LNCAP (cell line): ENCODE data around the gene SLC38A5.
"Not testable (repeated sequence)": the region's sequence is repeated elsewhere in the genome, so short reads cannot be mapped to it uniquely, and the experiment has no call there.

ENCODE experiments used
- TF ChIP-seq, protein P1 (sequence below): fragments of 450-650 bp; IDR thresholded peaks from 2 replicates; pipeline ENCODE4 v1.5.1; 2017; ENCODE audit warnings: mild to moderate bottlenecking

SLC38A5 gene

DNA sequence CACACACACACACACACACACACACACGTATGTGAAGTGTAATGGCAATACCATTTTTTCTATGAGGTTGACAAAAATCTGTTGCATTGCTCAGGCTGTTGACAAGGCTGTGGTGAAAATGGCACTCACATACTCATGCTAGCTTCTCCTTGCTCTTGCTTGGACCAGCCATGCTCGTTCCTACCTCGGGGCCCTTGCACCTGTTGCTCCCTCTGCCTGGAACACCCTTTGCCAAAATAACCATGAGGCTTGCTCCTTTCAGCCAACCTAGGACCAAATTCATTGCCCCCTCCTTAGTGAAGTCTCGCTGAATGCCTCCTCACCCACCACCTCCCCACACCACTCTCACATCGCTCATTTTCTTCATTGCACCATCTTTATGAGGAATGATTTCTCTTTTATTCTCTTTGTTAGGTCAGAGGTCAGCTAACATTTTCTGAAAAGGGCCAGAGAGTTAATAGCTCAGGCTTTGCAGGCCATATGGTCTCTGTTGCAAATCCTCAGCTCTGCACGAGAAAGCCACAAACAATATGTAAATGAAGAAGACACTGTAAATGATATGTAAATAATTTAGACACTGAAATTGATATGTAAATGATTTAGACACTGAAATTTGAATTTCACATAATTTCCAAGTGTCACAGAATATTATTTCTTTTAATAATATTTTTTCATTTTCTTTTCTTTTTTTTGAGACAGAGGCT, 13.3 kb downstream of the SLC38A5 start:
- TF ChIP-seq, protein P1, sequence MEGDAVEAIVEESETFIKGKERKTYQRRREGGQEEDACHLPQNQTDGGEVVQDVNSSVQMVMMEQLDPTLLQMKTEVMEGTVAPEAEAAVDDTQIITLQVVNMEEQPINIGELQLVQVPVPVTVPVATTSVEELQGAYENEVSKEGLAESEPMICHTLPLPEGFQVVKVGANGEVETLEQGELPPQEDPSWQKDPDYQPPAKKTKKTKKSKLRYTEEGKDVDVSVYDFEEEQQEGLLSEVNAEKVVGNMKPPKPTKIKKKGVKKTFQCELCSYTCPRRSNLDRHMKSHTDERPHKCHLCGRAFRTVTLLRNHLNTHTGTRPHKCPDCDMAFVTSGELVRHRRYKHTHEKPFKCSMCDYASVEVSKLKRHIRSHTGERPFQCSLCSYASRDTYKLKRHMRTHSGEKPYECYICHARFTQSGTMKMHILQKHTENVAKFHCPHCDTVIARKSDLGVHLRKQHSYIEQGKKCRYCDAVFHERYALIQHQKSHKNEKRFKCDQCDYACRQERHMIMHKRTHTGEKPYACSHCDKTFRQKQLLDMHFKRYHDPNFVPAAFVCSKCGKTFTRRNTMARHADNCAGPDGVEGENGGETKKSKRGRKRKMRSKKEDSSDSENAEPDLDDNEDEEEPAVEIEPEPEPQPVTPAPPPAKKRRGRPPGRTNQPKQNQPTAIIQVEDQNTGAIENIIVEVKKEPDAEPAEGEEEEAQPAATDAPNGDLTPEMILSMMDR = no peak

DNA sequence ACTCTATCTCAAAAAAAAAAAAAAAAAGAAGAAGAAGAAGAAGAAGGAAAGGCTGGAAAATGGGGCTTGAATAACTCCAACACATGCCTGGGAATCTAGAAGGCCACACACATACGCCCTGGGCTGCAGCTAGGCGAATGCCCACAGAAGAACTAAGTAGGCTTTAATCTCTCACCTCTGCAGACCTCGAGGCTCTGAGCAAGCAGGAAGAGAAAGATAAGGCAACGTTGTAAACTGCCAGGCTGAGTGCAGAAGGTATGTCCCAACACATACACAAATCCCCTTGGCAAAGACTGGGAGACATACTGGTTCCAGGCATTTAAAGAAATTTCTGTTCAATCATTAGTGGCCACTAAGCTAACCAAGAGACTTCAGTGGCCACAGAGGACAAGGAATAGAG, 18.4 kb downstream of the SLC38A5 start:
- TF ChIP-seq, protein P1 = no peak

DNA sequence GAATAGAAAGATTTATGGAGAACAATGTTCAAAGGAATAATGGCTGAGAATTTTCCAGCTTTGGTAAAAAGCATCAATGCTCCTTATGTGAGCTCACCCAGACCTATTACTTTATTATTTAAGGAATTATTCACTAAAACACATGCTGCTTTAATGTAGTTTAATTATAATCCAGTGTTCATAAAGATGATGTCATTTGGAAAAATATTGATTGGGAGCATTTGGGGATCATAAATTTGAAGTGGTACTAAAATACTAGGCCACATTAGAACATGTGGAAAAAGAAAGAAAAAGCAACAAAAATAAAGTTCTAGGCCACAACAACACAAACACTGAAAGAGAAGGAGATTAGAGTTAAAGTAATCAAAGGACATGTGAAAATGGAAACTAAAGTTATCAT, 20.0 kb downstream of the SLC38A5 start:
- TF ChIP-seq, protein P1 = no peak

DNA sequence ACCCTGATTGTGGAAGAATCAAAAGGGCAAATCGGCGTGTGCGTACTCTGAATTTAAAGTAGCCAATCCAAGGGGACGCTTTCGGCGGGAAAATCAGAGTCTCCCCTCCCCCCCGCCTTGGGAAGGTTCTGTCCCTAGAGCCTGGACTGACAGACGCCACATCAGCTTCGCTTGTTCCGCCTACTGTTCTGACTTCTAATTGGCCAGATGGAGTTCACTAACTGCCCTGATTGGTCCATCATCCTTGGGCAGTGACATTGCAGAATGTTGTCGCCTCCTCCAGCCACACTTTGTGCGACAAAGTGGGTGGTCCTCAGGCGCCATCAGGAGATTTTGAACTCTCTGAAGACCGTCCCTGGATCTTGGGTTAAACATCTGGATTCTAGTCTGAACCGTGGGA, 58.2 kb downstream of the SLC38A5 start, which contains the start of gene SSX4B:
Gene SSX4B (minus strand): TSS at position 101 of the 400 bp plus-strand sequence. CDS start 588 bp downstream, outside the sequence.
- TF ChIP-seq, protein P1 = not testable (repeated sequence)
